Sigmoid colon (tissue), 3 donors: ENCODE data around the gene APOL6.

ENCODE experiments used
- POLR2A ChIP-seq, 2 donors: fragments of 450-650 bp; IDR thresholded peaks; one replicate each; pipeline ENCODE4 v1.6.1; 2016; ENCODE audit warnings: antibody characterized with exemption in 2 of 2, mild to moderate bottlenecking in 2 of 2, moderate library complexity in 2 of 2
- TF ChIP-seq, protein P1 (sequence below), 4 experiments: fragments of 450-650 bp in 3 of 4; fragments of 200-600 bp in 1 of 4; IDR thresholded peaks; one replicate each; pipeline ENCODE4 v1.5.1; 2016 to 2019; ENCODE audit warnings: antibody characterized with exemption in 4 of 4, mild to moderate bottlenecking in 3 of 4, moderate library complexity in 2 of 4

DNA sequence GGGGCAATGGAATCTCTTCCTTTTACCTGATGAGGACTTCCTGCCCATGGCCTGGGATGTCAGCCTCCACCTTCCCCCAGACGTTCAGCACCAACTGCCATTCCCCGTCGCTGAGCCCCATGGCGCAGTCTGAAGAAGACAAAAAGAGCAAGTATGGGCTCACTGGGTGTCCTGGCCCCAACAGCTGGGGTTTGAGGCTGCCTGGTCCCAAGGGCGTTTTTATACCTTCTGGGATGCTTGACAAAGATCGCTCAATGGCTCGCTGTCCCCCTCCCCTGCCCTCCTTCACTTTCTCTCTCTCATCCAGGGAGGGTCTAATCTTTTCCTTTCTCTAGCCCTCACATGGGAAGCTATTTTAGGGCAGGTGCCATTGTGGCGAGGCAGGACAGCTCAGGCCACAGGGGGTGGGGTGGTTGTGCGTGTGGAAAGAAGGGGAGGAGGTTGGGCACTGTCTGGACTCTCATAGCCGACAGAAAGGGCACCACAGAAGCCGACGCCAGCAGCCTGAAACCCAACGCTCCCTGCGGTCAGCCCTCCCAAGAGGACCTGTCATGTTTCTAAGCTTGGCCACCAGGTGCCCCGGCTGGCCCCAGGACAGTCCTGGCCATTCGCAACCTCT is 31.0 kb upstream of the APOL6 start, which contains the start of gene MB:
- TF ChIP-seq POLR2A (IDR thresholded peaks at IDR 0.05), result no peak
- TF ChIP-seq, protein P1, sequence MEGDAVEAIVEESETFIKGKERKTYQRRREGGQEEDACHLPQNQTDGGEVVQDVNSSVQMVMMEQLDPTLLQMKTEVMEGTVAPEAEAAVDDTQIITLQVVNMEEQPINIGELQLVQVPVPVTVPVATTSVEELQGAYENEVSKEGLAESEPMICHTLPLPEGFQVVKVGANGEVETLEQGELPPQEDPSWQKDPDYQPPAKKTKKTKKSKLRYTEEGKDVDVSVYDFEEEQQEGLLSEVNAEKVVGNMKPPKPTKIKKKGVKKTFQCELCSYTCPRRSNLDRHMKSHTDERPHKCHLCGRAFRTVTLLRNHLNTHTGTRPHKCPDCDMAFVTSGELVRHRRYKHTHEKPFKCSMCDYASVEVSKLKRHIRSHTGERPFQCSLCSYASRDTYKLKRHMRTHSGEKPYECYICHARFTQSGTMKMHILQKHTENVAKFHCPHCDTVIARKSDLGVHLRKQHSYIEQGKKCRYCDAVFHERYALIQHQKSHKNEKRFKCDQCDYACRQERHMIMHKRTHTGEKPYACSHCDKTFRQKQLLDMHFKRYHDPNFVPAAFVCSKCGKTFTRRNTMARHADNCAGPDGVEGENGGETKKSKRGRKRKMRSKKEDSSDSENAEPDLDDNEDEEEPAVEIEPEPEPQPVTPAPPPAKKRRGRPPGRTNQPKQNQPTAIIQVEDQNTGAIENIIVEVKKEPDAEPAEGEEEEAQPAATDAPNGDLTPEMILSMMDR (IDR thresholded peaks at IDR 0.05), result no peak
